ENCODE measurements around the gene MRPL18. TPM values are rescaled to one million over a fixed set of nuclear protein-coding genes. Genes with fewer than 3 reads are reported as not detected.
A peak's percentile ranks its signal among the peaks of the same experiment; 100 is the strongest.

MRPL18 gene
- total and polyA plus RNA-seq, 2 of the 8 experiments (the other 6 are each of a cell fraction or from before 2014, with no cell fraction given) = 58.7 to 79.8 TPM

DNA sequence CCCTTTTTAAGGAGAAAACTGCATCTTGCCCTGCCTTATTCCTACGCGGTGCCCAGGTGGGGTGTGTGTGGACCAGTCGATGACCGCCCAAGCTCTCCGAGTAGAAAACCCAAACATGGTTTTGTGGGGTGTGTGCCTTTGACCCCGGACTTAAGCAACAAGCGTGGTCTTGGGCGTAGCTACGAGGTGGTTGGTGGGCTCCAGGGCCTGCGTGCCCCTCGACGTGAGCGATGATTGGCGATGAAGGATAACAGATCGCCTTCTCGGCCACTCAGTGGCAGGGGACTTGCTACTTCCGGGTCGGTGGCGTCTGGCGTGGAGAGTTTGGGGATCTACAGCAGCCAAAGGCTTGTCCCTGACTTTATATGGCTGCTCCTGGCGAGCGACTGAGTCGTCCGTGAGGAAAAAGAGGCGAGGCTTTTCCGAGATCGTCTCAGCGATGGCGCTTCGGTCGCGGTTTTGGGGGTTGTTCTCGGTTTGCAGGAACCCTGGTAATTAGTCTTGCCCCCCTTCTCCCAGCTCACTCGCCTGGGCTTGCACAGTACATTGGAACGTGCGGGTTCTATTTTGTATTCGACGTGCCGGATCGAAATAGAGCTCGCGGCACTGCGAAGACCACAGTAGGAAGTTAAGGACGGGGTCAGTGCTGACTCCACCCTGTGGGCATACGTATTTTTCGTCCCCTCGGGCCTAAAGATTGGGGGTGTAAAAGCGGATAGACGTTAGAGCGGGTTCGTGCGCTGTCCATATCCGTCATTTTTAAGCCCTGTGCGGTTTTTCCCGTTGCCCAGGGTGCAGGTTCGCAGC lies at the start of gene MRPL18 (continued):
- no peak for TF ChIP-seq EP300 (IDR thresholded peaks at IDR 0.05; ENCODE audit: borderline replicate concordance in 1 of 2, low read depth in 2 of 2, low read length in 2 of 2)
- peak; percentile 80 for TF ChIP-seq CREB1 (IDR thresholded peaks at IDR 0.05)
- peak; percentile 82 for TF ChIP-seq POLR2AphosphoS5 (IDR thresholded peaks at IDR 0.05; ENCODE audit: low read depth, low read length)
- peak; percentile 77 for TF ChIP-seq YY1 (IDR thresholded peaks at IDR 0.05; ENCODE audit: low read depth, low read length)
- TF ChIP-seq, protein P1, sequence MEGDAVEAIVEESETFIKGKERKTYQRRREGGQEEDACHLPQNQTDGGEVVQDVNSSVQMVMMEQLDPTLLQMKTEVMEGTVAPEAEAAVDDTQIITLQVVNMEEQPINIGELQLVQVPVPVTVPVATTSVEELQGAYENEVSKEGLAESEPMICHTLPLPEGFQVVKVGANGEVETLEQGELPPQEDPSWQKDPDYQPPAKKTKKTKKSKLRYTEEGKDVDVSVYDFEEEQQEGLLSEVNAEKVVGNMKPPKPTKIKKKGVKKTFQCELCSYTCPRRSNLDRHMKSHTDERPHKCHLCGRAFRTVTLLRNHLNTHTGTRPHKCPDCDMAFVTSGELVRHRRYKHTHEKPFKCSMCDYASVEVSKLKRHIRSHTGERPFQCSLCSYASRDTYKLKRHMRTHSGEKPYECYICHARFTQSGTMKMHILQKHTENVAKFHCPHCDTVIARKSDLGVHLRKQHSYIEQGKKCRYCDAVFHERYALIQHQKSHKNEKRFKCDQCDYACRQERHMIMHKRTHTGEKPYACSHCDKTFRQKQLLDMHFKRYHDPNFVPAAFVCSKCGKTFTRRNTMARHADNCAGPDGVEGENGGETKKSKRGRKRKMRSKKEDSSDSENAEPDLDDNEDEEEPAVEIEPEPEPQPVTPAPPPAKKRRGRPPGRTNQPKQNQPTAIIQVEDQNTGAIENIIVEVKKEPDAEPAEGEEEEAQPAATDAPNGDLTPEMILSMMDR (IDR thresholded peaks at IDR 0.05; ENCODE audit: control extremely low read depth in 1 of 3, insufficient read depth in 1 of 3, low read depth in 1 of 3, low read length in 3 of 3) = no peak
- TF ChIP-seq CHD1 (IDR thresholded peaks at IDR 0.05; ENCODE audit: low read depth, low read length) = peak; percentile 12; the same call in 1 of the 2 replicates
- TF ChIP-seq GABPA (IDR thresholded peaks at IDR 0.05; ENCODE audit: borderline replicate concordance, insufficient read depth, low read length) = 0 out of 2 replicates have a peak, but pooled peaks have one; percentile 29
- TF ChIP-seq SP2 (IDR thresholded peaks at IDR 0.05; ENCODE audit: low read length) = peak; percentile 72
- peak; percentile 75 for TF ChIP-seq PHF8 (conservative IDR thresholded peaks at IDR 0.05; ENCODE audit: low read depth, low read length)
- 0 out of 4 replicates have a peak, but pooled peaks of 1 of the 2 experiments have one; percentile 29 for TF ChIP-seq HDAC2 (IDR thresholded peaks at IDR 0.05; ENCODE audit: borderline replicate concordance in 1 of 2, low read depth in 2 of 2, low read length in 2 of 2)
- TF ChIP-seq SIX5 (IDR thresholded peaks at IDR 0.05; ENCODE audit: low read depth, low read length) = no peak
- peak; percentile 58 for TF ChIP-seq SAP30 (IDR thresholded peaks at IDR 0.05; ENCODE audit: insufficient read depth, insufficient replicate concordance, low read length)
- no peak for TF ChIP-seq CTBP2 (IDR thresholded peaks at IDR 0.05; ENCODE audit: borderline replicate concordance, insufficient read depth, insufficient read length, low read length)
- TF ChIP-seq ZNF274 (IDR thresholded peaks at IDR 0.05; ENCODE audit: borderline replicate concordance, extremely low read depth, low read length) = no peak
- TF ChIP-seq POLR2A (IDR thresholded peaks at IDR 0.05; ENCODE audit: control extremely low read depth in 1 of 2, low read depth in 2 of 2, low read length in 2 of 2) = peak; percentile 58 to 84
- peak; percentile 88 for TF ChIP-seq CHD2 (IDR thresholded peaks at IDR 0.05; ENCODE audit: low read length)
- TF ChIP-seq SUZ12 (IDR thresholded peaks at IDR 0.05; ENCODE audit: low read length) = no peak
- TF ChIP-seq SIN3A (conservative IDR thresholded peaks at IDR 0.05 in 1 of 2, IDR thresholded peaks at IDR 0.05 in 1 of 2; ENCODE audit: low read depth in 1 of 2, low read length in 2 of 2) = peak; percentile 16 to 84; a peak in 1 of 4 replicates
- TF ChIP-seq ASH2L (IDR thresholded peaks at IDR 0.05; ENCODE audit: low read length) = peak; percentile 61
- peak; percentile 52; the same call in 1 of the 2 replicates for TF ChIP-seq MAX (IDR thresholded peaks at IDR 0.05)

Measured in H1 (cell line).